ENCODE measurements around the gene ZNF470.

ZNF470 gene

GRCh38 chr19:56596676-56597075 lies 29.4 kb downstream of the ZNF470 start (continued):
- TF ChIP-seq ZNF501 (tag by site-specific recombination; IDR thresholded peaks at IDR 0.05) (no peak), ZSCAN16 (tag by site-specific recombination; IDR thresholded peaks at IDR 0.05) (no peak), ZBTB20 (tag by site-specific recombination; IDR thresholded peaks at IDR 0.05) (no peak), ZNF239 (tag by site-specific recombination; IDR thresholded peaks at IDR 0.05) (no peak), ZBTB17 (tag by site-specific recombination; IDR thresholded peaks at IDR 0.05) (no peak), ZNF639 (tag by site-specific recombination; IDR thresholded peaks at IDR 0.05) (no peak), PRDM2 (tag by site-specific recombination; IDR thresholded peaks at IDR 0.05; ENCODE audit: borderline replicate concordance) (no peak), ZNF335 (tag by site-specific recombination; conservative IDR thresholded peaks at IDR 0.05) (no peak), ZNF560 (tag by site-specific recombination; IDR thresholded peaks at IDR 0.05; ENCODE audit: borderline replicate concordance) (no peak), ZNF223 (tag by site-specific recombination; IDR thresholded peaks at IDR 0.05) (no peak), ZNF677 (tag by site-specific recombination; IDR thresholded peaks at IDR 0.05) (no peak)
- TF ChIP-seq, protein P1, sequence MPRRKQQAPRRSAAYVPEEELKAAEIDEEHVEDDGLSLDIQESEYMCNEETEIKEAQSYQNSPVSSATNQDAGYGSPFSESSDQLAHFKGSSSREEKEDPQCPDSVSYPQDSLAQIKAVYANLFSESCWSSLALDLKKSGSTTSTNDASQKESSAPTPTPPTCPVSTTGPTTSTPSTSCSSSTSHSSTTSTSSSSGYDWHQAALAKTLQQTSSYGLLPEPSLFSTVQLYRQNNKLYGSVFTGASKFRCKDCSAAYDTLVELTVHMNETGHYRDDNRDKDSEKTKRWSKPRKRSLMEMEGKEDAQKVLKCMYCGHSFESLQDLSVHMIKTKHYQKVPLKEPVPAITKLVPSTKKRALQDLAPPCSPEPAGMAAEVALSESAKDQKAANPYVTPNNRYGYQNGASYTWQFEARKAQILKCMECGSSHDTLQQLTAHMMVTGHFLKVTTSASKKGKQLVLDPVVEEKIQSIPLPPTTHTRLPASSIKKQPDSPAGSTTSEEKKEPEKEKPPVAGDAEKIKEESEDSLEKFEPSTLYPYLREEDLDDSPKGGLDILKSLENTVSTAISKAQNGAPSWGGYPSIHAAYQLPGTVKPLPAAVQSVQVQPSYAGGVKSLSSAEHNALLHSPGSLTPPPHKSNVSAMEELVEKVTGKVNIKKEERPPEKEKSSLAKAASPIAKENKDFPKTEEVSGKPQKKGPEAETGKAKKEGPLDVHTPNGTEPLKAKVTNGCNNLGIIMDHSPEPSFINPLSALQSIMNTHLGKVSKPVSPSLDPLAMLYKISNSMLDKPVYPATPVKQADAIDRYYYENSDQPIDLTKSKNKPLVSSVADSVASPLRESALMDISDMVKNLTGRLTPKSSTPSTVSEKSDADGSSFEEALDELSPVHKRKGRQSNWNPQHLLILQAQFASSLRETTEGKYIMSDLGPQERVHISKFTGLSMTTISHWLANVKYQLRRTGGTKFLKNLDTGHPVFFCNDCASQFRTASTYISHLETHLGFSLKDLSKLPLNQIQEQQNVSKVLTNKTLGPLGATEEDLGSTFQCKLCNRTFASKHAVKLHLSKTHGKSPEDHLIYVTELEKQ (tag by site-specific recombination; IDR thresholded peaks at IDR 0.05; ENCODE audit: borderline replicate concordance) = no peak
- TF ChIP-seq, protein P2, sequence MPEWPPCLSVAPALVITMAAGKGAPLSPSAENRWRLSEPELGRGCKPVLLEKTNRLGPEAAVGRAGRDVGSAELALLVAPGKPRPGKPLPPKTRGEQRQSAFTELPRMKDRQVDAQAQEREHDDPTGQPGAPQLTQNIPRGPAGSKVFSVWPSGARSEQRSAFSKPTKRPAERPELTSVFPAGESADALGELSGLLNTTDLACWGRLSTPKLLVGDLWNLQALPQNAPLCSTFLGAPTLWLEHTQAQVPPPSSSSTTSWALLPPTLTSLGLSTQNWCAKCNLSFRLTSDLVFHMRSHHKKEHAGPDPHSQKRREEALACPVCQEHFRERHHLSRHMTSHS (tag by site-specific recombination; IDR thresholded peaks at IDR 0.05) = no peak

GRCh38 chr19:56597696-56598095 lies 30.4 kb downstream of the ZNF470 start:
- Histone ChIP-seq H3K36me3 (ENCODE audit: control insufficient read depth in 2 of 2, insufficient read depth in 1 of 2, low read length in 2 of 2) (peaks cover 12 to 42% of the 10 kb centered on the region in 2 experiments; a peak in 2 of 3 replicates), H3K27ac (ENCODE audit: extremely low read depth, low read depth, low read length) (no peak overlapping the region), H3K4me3 (ENCODE audit: low read depth, low read length) (no peak overlapping the region), H3K4me1 (ENCODE audit: control insufficient read depth, insufficient read depth, low read length) (no peaks in the 10 kb centered on the region), H3K9me3 (ENCODE audit: control insufficient read depth, insufficient read depth, low read depth, low read length) (peaks cover 7% of the 10 kb centered on the region)
- ChIA-PET POLR2A (no interaction called here), CTCF (no interaction called here)
- TF ChIP-seq OVOL3 (tag by site-specific recombination; IDR thresholded peaks at IDR 0.05) (no peak), ZXDB (tag by site-specific recombination; IDR thresholded peaks at IDR 0.05) (no peak), ZNF416 (tag by site-specific recombination; IDR thresholded peaks at IDR 0.05) (no peak), ZNF19 (tag by site-specific recombination; IDR thresholded peaks at IDR 0.05; ENCODE audit: low read depth) (no peak), ZFP3 (tag by site-specific recombination; IDR thresholded peaks at IDR 0.05; ENCODE audit: low read depth) (no peak)
- TF ChIP-seq, protein P3, sequence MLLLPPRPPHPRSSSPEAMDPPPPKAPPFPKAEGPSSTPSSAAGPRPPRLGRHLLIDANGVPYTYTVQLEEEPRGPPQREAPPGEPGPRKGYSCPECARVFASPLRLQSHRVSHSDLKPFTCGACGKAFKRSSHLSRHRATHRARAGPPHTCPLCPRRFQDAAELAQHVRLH (tag by site-specific recombination; IDR thresholded peaks at IDR 0.05) = no peak
- TF ChIP-seq, protein P4, sequence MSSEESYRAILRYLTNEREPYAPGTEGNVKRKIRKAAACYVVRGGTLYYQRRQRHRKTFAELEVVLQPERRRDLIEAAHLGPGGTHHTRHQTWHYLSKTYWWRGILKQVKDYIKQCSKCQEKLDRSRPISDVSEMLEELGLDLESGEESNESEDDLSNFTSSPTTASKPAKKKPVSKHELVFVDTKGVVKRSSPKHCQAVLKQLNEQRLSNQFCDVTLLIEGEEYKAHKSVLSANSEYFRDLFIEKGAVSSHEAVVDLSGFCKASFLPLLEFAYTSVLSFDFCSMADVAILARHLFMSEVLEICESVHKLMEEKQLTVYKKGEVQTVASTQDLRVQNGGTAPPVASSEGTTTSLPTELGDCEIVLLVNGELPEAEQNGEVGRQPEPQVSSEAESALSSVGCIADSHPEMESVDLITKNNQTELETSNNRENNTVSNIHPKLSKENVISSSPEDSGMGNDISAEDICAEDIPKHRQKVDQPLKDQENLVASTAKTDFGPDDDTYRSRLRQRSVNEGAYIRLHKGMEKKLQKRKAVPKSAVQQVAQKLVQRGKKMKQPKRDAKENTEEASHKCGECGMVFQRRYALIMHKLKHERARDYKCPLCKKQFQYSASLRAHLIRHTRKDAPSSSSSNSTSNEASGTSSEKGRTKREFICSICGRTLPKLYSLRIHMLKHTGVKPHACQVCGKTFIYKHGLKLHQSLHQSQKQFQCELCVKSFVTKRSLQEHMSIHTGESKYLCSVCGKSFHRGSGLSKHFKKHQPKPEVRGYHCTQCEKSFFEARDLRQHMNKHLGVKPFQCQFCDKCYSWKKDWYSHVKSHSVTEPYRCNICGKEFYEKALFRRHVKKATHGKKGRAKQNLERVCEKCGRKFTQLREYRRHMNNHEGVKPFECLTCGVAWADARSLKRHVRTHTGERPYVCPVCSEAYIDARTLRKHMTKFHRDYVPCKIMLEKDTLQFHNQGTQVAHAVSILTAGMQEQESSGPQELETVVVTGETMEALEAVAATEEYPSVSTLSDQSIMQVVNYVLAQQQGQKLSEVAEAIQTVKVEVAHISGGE (tag by site-specific recombination; conservative IDR thresholded peaks at IDR 0.05; ENCODE audit: low read depth) = no peak
- TF ChIP-seq, protein P5, sequence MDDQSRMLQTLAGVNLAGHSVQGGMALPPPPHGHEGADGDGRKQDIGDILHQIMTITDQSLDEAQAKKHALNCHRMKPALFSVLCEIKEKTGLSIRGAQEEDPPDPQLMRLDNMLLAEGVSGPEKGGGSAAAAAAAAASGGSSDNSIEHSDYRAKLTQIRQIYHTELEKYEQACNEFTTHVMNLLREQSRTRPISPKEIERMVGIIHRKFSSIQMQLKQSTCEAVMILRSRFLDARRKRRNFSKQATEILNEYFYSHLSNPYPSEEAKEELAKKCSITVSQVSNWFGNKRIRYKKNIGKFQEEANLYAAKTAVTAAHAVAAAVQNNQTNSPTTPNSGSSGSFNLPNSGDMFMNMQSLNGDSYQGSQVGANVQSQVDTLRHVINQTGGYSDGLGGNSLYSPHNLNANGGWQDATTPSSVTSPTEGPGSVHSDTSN (CRISPR knock-in tag; IDR thresholded peaks at IDR 0.05) = no peak

Measured in HEK293 (cell line).